NCI-H1436 treated with DMSO at 0.1 percent for 48 hours (cell line): ENCODE data around the gene DHRS2.

Source experiments
- DNase-seq: peaks from one replicate; lab custom pipeline; 2025; lab: John Stamatoyannopoulos, UW

Gene DHRS2

DNA sequence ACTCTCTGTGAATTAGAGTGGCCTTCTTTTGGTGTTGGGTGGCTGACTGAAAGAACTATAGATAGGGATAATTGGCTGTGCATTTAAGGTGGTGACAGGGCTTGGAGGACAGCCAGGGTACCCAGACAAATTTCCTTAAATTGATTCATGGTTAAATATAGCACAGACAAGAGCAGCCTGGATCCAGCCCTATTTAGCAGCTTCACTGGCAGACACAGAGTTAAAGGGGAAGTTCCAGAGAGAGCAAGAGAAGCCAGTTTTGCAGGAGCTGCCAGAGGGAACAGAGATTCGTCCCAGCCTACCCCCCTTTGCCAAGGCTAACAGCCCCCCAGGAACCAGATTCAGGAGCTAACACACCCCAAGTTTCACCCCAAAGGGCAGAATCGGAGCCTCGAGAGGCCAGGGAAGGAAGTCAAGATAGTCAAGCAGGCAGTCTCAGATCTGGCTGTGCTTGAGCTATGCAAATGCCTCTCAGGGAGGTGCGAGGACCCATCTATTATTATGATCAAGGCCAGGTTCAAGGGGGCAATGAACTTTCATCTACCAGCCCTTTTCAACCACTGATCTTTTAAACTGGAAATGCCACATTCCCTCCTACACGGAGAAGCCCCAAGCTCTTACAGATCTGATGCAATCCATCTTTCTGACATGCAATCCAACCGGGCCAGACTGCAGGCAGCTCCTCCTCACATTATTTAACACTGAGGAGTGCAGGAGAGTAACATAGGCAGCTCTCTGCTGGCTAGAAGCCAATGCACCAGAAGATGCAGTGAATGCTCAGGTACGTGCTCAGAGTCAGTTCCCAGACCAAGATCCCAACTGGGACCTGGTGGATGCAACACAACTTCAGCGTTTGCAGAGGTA is 58.2 kb downstream of the DHRS2 start:
- DNase-seq = no peak
